ENCODE data around the gene IL22RA2. TPM values are rescaled to one million over a fixed set of nuclear protein-coding genes. Genes with fewer than 3 reads are reported as not detected.

Gene IL22RA2
- total RNA-seq, 1 donor from 2014 or later = not detected

DNA sequence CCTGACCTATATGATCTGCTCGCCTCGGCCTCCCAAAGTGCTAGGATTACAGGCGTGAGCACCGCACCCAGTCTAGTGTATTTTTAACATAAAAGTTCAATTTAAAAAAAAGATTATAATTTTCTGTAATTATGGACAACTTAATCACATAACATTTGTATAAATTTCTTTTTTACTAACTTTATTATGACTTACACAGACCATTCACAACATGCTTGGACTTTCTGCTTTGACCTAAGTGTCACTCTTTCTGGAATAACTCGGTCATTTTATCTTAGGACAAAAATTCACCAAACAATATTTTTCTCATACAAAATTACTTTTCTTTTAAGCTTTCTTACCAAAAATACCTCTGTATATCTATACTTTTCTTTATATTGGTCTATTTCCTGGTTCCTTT is 15.4 kb upstream of the IL22RA2 start:
- TF ChIP-seq, protein P1, sequence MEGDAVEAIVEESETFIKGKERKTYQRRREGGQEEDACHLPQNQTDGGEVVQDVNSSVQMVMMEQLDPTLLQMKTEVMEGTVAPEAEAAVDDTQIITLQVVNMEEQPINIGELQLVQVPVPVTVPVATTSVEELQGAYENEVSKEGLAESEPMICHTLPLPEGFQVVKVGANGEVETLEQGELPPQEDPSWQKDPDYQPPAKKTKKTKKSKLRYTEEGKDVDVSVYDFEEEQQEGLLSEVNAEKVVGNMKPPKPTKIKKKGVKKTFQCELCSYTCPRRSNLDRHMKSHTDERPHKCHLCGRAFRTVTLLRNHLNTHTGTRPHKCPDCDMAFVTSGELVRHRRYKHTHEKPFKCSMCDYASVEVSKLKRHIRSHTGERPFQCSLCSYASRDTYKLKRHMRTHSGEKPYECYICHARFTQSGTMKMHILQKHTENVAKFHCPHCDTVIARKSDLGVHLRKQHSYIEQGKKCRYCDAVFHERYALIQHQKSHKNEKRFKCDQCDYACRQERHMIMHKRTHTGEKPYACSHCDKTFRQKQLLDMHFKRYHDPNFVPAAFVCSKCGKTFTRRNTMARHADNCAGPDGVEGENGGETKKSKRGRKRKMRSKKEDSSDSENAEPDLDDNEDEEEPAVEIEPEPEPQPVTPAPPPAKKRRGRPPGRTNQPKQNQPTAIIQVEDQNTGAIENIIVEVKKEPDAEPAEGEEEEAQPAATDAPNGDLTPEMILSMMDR (IDR thresholded peaks at IDR 0.05) = no peak
- Histone ChIP-seq H3K27ac (no peak overlapping the region), H3K4me1 (no peaks in the 10 kb centered on the region), H3K9me3 (peaks cover 6% of the 10 kb centered on the region), H3K4me3 (no peak overlapping the region), H3K27me3 (no peaks in the 10 kb centered on the region), H3K36me3 (no peaks in the 10 kb centered on the region)
- ATAC-seq = no peak
- intact Hi-C loops (cut with DNase I) = no loop called here
- DNase-seq = no peak

DNA sequence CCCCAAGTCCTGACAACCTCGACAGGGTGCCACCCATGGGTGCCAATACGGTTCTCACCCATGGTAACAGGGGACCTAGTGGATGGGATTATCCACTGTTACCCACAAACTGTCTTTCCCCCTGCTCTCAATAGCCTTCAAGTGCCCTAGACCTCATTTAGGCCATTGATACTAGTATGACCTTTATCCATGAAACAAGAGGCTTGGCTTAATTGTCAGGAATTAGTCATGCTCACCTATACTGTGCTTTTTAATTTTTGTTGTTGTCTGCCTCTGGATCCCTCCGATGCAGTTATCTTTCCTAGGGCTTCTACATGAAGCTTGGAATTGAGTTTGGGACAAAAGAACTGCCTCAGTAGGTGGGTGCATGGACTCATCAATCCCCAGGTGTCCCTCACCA is 11.8 kb upstream of the IL22RA2 start:
- no peaks in the 10 kb centered on the region for H3K27me3 ChIP-seq
- no peak overlapping the region for H3K4me3 ChIP-seq
- TF ChIP-seq, protein P1 (IDR thresholded peaks at IDR 0.05) = no peak
- peaks cover 22% of the 10 kb centered on the region for H3K9me3 ChIP-seq
- H3K27ac ChIP-seq = no peak overlapping the region
- ATAC-seq (no peak), DNase-seq (no peak)
- intact Hi-C loops (cut with DNase I) = no loop called here
- H3K36me3 ChIP-seq = no peaks in the 10 kb centered on the region
- no peaks in the 10 kb centered on the region for H3K4me1 ChIP-seq

DNA sequence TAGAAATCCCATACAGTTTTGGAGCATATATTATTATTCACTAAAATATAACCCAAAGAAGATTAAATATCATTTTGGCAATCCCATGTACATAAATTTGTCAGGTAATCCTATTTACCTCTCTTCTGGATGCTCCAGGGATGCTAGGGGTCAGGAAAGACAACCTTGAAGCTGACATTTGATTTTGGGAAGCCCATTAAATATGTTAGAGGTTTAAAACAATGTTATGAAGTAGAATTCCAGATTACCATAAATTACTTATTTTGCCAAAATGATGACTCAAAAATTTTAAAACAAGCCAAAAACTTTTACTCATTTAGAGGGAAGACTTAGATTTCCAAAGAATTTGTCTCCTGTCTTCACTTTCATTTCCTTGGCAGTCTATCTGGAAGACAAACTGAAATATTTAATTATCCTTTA is 9.2 kb upstream of the IL22RA2 start:
- peaks cover 22% of the 10 kb centered on the region for H3K9me3 ChIP-seq
- H3K27me3 ChIP-seq = no peaks in the 10 kb centered on the region
- intact Hi-C loops (cut with DNase I) = no loop called here
- TF ChIP-seq, protein P1 (IDR thresholded peaks at IDR 0.05) = no peak
- H3K27ac ChIP-seq = no peak overlapping the region
- no peaks in the 10 kb centered on the region for H3K4me1 ChIP-seq
- DNase-seq (no peak), ATAC-seq (no peak)
- H3K36me3 ChIP-seq = no peaks in the 10 kb centered on the region
- H3K4me3 ChIP-seq = no peak overlapping the region

DNA sequence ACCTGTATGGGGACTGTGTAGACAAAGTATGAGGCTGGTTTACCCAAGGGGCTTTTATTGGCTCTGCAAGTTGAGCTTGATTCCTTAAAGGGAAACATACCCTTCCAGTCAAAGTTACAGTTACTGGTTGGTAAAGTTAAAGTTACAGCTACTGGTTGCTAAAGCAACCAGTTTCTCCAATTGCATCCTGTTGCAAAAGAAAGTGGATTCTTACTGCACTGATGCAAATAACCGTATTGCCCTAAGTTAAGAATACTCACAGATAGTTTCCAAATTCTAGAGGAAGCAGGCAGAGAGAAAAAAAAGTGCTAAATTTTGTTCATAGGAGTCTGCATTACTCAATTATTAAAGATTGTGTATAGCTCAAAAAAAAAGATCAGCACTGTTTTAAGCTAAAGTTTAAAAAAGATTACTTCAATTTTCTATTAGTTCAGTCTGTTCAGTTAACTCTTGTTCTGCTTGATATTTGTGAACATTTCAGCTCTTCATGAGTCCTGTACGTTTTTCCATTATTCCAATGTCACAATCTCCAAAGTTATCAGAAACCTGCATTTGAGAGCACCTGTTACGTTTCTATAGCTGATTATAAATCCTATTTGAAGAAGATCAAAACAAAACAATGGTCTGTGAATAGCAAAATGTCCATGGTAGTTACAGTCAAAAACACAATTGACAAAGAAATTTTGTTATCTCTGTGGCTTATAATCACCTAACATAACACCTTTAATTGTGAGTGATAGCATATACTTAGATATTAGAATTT is 8.6 kb upstream of the IL22RA2 start:
- Histone ChIP-seq H3K9me3 (peaks cover 22% of the 10 kb centered on the region), H3K27me3 (no peaks in the 10 kb centered on the region), H3K4me1 (no peaks in the 10 kb centered on the region), H3K4me3 (no peak overlapping the region), H3K36me3 (no peaks in the 10 kb centered on the region), H3K27ac (no peak overlapping the region)
- TF ChIP-seq, protein P1 (IDR thresholded peaks at IDR 0.05) = no peak
- intact Hi-C loops (cut with DNase I) = no loop called here
- no peak for DNase-seq
- no peak for ATAC-seq

DNA sequence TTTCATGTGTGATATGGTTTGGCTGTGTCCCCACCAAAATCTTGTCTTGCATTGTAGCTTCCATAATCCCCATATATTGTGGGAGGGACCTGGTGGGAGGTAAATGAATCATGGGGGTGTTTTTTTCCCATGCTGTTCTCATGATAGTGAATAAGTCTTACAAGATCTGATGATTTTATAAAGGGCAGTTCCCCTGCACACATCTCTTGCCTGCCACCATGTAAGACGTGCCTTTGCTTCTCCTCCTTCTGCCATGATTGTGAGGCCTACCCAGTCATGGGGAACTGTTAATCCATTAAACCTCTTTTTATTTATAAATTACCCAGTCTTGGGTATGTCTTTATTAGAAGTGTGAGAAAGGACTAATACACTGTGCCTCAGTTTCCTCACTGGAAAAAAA is 4.2 kb upstream of the IL22RA2 start:
- intact Hi-C loops (cut with DNase I) = no loop called here
- no peaks in the 10 kb centered on the region for H3K36me3 ChIP-seq
- no peak overlapping the region for H3K4me3 ChIP-seq
- ATAC-seq (no peak), DNase-seq (no peak)
- peaks cover 11% of the 10 kb centered on the region for H3K9me3 ChIP-seq
- no peaks in the 10 kb centered on the region for H3K4me1 ChIP-seq
- TF ChIP-seq, protein P1 (IDR thresholded peaks at IDR 0.05) = no peak
- H3K27me3 ChIP-seq = no peaks in the 10 kb centered on the region
- no peak overlapping the region for H3K27ac ChIP-seq

Measured in upper lobe of right lung (tissue), 1 donor.